ENCODE measurements around the gene WIPF1.
"Not testable (repeated sequence)": the region's sequence is repeated elsewhere in the genome, so short reads cannot be mapped to it uniquely, and the experiment has no call there.

The WIPF1 gene

DNA sequence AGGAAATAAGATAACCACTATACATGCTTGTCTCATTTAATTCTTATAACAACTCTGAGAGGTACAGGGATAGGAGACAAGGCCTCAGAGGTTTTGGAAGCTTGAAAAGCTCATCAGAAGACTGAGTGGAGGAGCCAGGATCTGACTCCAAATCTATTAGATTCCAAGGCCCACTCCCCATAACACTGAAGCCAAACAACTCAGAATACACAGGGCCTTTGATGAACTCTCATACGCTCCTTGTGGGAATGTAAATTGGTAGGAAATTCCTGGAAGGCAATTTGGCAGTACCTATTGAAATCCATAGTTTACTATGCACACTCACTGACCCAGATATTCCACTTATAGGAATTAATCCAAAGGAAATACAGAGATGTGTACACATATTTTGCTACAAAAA lies 27.9 kb downstream of the WIPF1 start:
- no peak for DNase-seq

GRCh38 chr2:174568425-174568824 lies 29.2 kb downstream of the WIPF1 start:
- DNase-seq: peak; percentile 23 to 61

GRCh38 chr2:174566871-174567270 lies 30.7 kb downstream of the WIPF1 start:
- no peak for DNase-seq

- no peak for DNase-seq
Observed at GRCh38 chr2:174563530-174564282, 33.9 kb downstream of the WIPF1 start.

DNA sequence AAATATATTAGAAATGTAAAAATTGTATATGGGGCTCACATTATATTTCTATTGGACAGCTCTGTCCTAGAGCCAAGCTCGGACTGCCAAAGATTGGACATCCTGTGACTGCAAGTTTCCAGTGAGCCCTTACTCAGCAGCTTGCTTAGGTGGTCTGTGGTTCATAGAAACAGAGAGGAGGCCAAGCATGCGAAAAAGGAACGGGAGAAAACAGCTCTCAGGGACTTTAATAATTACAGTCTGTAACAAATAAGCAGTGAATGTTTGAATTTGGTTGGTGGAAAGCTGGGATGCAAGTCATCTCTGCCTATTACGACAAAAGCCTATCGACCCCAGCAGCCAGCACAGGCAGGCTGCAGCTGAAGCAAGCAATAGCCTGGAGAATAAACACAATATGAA lies 35.6 kb downstream of the WIPF1 start:
- no peak for DNase-seq

- DNase-seq: peak in 1 of 2 experiments; percentile 16
Observed at GRCh38 chr2:174561283-174561971, 36.2 kb downstream of the WIPF1 start.

- no peak for DNase-seq
Observed at GRCh38 chr2:174560737-174561136, 36.9 kb downstream of the WIPF1 start.

DNA sequence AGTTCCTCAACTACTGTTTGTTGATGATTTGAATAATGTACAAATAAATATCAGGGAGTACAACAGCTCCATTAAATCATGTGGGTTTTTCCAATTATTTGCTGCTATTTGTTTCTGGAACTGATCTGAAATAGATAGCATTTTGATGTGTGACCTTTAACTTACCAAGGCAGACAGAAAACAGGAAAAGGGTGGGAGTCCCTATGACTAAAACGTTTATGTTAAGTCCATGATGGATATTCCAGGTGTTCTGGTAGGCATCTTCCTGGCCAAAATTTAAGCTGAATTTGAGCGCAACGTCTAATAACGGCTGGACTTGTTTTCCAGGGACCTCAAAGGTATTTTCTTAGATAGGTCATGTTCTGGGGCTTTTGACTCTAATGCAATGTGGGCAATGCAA lies 41.6 kb downstream of the WIPF1 start:
- no peak for DNase-seq

DNA sequence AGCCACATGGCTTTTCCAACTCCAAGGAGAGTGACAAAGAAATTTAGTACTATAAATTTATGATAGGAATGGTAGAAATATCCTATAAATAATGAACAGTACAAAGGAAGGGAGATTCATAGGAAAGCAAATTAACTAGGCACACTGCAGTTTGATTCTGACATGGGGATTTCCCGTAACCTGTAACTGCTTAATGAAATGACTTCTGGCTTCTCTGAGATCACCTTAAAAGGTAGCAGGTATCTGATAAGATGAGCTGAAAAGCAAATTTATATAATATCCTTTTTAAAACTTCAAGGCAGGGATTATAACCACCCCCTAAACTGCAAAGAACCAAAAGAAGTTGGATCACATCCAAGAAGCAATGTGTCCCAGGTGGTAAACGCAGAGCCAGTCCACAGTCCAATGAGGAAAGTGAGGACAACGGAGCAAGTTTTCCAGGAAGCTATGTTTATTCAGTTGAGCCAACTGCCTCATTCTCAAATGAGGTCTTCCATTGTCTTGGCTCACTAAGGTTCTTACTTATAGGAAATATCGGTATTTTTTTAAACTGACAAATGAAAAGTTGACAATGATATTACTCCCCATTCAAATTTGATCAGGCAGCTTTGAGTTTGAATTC lies 43.0 kb downstream of the WIPF1 start:
- DNase-seq: no peak

- no peak for DNase-seq
Observed at GRCh38 chr2:174553811-174554493, 43.7 kb downstream of the WIPF1 start.

GRCh38 chr2:174552880-174553279 lies 44.7 kb downstream of the WIPF1 start:
- DNase-seq: no peak

GRCh38 chr2:174551697-174552096 lies 45.9 kb downstream of the WIPF1 start:
- no peak for DNase-seq

DNA sequence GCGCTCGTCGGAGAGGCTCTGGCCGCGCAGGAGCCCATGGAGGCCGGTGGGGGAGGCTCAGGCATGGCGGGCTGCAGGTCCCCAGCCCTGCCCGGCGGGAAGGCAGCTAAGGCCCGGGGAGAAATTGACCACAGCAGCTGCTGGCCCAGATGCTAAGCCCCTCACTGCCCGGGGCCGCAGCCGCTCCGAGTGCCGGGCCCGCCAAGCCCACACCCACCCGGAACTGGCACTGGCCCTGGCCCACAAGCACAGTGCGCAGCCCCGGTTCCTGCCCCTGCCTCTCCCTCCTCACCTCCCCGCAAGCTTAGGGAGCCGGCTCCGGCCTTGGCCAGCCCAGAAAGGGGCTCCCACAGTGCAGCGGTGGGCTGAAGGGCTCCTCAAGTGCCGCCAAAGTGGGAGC lies 49.0 kb downstream of the WIPF1 start:
- not testable (repeated sequence) for DNase-seq

DNA sequence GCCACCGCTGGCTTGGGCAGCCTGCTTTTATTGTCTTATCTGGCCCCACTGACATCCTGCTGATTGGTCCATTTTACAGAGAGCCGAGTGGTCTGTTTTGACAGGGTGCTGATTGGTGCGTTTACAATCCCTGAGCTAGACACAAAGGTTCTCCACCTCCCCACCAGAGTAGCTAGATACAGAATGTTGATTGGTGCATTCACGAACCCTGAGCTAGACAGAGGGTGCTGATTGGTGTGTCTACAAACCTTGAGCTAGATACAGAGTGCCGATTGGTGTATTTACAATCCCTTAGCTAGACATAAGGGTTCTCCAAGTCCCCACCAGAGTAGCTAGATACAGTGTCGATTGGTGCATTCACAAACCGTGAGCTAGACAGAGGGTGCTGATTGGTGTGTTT lies 49.6 kb downstream of the WIPF1 start:
- DNase-seq: not testable (repeated sequence)

DNA sequence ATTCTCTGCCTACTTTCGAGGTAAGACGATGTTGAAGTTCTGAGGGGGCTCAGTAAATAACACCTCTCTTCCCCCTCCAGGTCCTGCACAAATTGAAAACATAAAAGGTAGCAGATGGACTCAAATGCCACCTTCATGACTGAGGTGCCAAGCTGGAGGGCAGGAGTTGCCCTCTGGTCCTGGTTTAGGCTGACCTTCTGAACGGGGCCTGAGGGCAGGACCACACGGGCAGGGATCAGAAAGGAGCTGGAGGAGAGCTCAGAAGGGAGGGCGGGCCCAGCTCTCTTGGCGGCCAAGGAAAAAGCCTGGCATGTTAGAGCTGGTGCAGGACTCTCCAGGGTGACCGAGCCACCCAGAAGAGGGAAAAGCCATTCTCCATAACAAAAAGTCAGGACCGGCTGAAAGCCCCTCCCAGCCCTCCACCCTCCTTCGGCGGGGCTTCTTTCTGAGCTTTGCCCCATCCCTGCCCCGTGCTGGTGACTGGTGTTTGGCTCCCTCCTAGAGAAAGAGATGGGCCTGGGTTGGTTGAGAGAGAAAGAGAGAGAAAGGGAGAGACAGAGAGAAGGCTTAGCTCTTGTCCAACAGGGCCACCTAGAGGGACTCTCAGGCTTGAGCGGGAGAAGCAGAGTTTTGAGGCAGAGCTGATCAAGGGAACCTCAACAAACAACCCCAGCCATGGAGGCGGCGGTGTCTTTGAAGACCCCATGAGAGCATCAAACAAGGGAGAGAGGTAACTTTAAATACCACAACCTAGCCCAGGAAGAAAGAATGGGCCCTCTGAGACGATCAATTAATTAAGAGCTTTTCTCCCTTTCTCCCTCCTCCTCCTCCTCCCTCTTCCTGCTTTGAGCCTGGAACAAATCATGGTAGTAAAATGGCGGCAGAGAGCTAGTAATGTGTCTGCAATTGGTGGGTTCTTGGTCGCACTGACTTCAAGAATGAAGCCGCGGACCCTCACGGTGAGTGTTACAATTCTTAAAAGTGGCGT lies 50.8 kb downstream of the WIPF1 start:
- peak; percentile 12 to 60 for DNase-seq

DNA sequence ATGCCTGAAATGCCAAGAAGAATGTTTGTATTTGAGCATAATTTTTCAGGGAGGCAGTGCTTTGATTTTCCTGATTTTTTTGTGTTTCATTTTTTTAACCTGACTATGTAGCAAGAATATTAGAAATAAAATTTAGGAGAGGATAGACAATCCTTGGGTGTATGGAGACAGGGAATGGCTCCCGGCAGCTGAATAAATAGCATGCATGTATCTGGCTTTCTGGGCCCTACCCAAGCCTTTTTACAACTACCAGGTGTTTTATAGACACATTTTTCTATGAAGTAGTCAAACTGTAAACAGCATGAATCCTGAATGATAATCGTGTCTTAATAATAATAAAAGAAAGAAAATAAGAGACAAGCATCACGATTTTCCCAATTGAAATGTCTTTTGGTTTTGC lies 52.4 kb downstream of the WIPF1 start:
- no peak for DNase-seq

GRCh38 chr2:174544802-174545201 lies 52.8 kb downstream of the WIPF1 start:
- no peak for DNase-seq

DNA sequence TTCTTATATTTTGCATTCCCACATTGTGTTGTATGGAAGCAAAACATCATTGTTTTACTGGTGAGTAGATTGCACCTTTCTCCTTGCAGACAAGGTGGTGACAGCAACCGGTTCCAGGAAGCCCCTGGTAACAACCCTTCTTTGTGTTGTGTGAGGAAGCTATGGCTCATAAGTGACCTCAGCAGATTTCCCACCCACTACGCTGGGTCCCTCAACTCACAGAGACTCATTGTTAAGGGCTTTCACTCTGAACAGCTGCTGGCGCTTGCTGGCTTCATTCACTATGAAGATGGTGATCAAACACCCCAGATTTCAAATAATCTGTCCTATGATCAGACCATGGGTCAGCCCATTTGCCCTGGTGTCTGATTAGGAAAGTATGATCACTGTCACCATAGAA lies 53.4 kb downstream of the WIPF1 start:
- DNase-seq: no peak

- no peak for DNase-seq
Observed at GRCh38 chr2:174540893-174541292, 56.7 kb downstream of the WIPF1 start.

- peak; percentile 78 to 94 for DNase-seq
Observed at GRCh38 chr2:174535757-174536703, 61.6 kb downstream of the WIPF1 start.

- DNase-seq: no peak
Observed at GRCh38 chr2:174535083-174535482, 62.5 kb downstream of the WIPF1 start.
